Activated naive CD8-positive, alpha-beta T cell treated with anti-CD3 and anti-CD28 coated beads for 36 hours (primary cell): ENCODE data around the gene RHCE. TPM values are rescaled to one million over a fixed set of nuclear protein-coding genes. Genes with fewer than 3 reads are reported as not detected.
"Not testable (repeated sequence)": the region's sequence is repeated elsewhere in the genome, so short reads cannot be mapped to it uniquely, and the experiment has no call there.

Experiments used
- DNase-seq: peaks from one replicate; pipeline ENCODE4 v3.0.0; 2021
- H3K27ac Mint-ChIP-seq: one replicate; pipeline ENCODE4 v1.8.0; 2022; ENCODE audit warnings: mild to moderate bottlenecking, moderate library complexity, mixed read lengths
- H3K27me3 Mint-ChIP-seq: one replicate; pipeline ENCODE4 v1.8.0; 2022; ENCODE audit warnings: mild to moderate bottlenecking, mixed read lengths
- H3K36me3 Mint-ChIP-seq: one replicate; pipeline ENCODE4 v1.8.0; 2021; ENCODE audit warnings: mild to moderate bottlenecking, mixed read lengths
- H3K4me1 Mint-ChIP-seq: one replicate; pipeline ENCODE4 v1.8.0; 2021; ENCODE audit warnings: mixed read lengths
- H3K4me3 Mint-ChIP-seq: one replicate; pipeline ENCODE4 v1.8.0; 2022; ENCODE audit warnings: mild to moderate bottlenecking, moderate library complexity, mixed read lengths
- H3K9me3 Mint-ChIP-seq: one replicate; pipeline ENCODE4 v1.8.0; 2022; ENCODE audit warnings: mixed read lengths
- total RNA-seq, 2 experiments: library from RNA; stranded (reverse); gene quantifications; one replicate each; pipeline ENCODE4 v1.2.3, GENCODE V29; 2021

Gene RHCE
- total RNA-seq, 2 experiments from 2014 or later, result 0.29 to 0.32 TPM

GRCh38 chr1:25320314-25320938 is 100.2 kb downstream of the RHCE start:
- H3K27ac Mint-ChIP-seq, H3K4me3 Mint-ChIP-seq, H3K4me1 Mint-ChIP-seq, H3K9me3 Mint-ChIP-seq, H3K36me3 Mint-ChIP-seq, DNase-seq, H3K27me3 Mint-ChIP-seq: not testable (repeated sequence)

- H3K4me1 Mint-ChIP-seq, H3K27me3 Mint-ChIP-seq, H3K4me3 Mint-ChIP-seq, DNase-seq, H3K9me3 Mint-ChIP-seq, H3K27ac Mint-ChIP-seq: not testable (repeated sequence)
- peaks cover 13% of the 10 kb centered on the region for H3K36me3 Mint-ChIP-seq
These were observed 107.7 kb downstream of the RHCE start for GRCh38 chr1:25312806-25313470.

Other genes with a start within 250 kb of the RHCE start
- gene SYF2, start 188.3 kb downstream of the RHCE start, total RNA-seq, result 10 to 100 TPM; 34.8 to 36.6 TPM
- gene RSRP1, start 173.4 kb downstream of the RHCE start, total RNA-seq, result 10 to 100 TPM; 63.1 to 67.6 TPM
- gene RHD, start 148.3 kb downstream of the RHCE start, total RNA-seq, result not detected
- 100 to 1,000 TPM in 1 of 2 experiments, 10 to 100 TPM in 1; 89.9 to 101 TPM for gene TMEM50A, start 82.5 kb downstream of the RHCE start, total RNA-seq
- gene MACO1, start 10.1 kb upstream of the RHCE start, total RNA-seq, result 10 to 100 TPM; 19.8 to 20.9 TPM
- gene LDLRAP1, start 122.8 kb upstream of the RHCE start, total RNA-seq, result 10 to 100 TPM; 14.3 to 17.4 TPM
- gene MAN1C1, start 196.0 kb upstream of the RHCE start, total RNA-seq, result 1 to 10 TPM; 5.1 to 5.3 TPM